ENCODE measurements around the gene SGPL1.

- TF ChIP-seq CTCF (optimal IDR thresholded peaks at IDR 0.05 in 1 of 3, IDR thresholded peaks at IDR 0.05 in 1 of 3, conservative IDR thresholded peaks at IDR 0.05 in 1 of 3; ENCODE audit: extremely low read depth in 1 of 3, insufficient read depth in 2 of 3, low read length in 3 of 3) (no peak), EZH2 (IDR thresholded peaks at IDR 0.05; ENCODE audit: low read length) (no peak)
Observed at GRCh38 chr10:70814126-70814525, 1.6 kb upstream of the SGPL1 start.
